Effector memory CD4-positive, alpha-beta T cell (primary cell): ENCODE measurements around the gene MACROH2A2.

Experiments
- DNase-seq, 3 donors: peaks; one replicate each; pipeline ENCODE4 v3.0.0-alpha.2; 2020
- H3K27ac ChIP-seq: 2 replicates; pipeline ENCODE4 v1.7.0; 2013; ENCODE audit warnings: mild to moderate bottlenecking, low read length, moderate library complexity; ENCODE audit not compliant: insufficient read depth, poor library complexity, severe bottlenecking
- H3K27me3 ChIP-seq: replicated peaks from 2 replicates; pipeline ENCODE4 v1.7.0; 2013; ENCODE audit warnings: mild to moderate bottlenecking, low read length; ENCODE audit not compliant: insufficient read depth, control insufficient read depth, poor library complexity, severe bottlenecking
- H3K36me3 ChIP-seq: 2 replicates; pipeline ENCODE4 v1.7.0; 2013; ENCODE audit warnings: mild to moderate bottlenecking, low read length, moderate library complexity; ENCODE audit not compliant: control insufficient read depth, insufficient read depth
- H3K4me1 ChIP-seq: 2 replicates; pipeline ENCODE4 v1.7.0; 2013; ENCODE audit warnings: low read length, mild to moderate bottlenecking; ENCODE audit not compliant: control insufficient read depth, insufficient read depth, poor library complexity, severe bottlenecking
- H3K4me3 ChIP-seq: 2 replicates; pipeline ENCODE4 v1.7.0; 2013; ENCODE audit warnings: low read length, low read depth, mild to moderate bottlenecking; ENCODE audit not compliant: insufficient read depth, poor library complexity, severe bottlenecking
- H3K9me3 ChIP-seq: 2 replicates; pipeline ENCODE4 v1.7.0; 2013; ENCODE audit warnings: mild to moderate bottlenecking, low read length, moderate library complexity; ENCODE audit not compliant: control insufficient read depth

The MACROH2A2 gene

DNA sequence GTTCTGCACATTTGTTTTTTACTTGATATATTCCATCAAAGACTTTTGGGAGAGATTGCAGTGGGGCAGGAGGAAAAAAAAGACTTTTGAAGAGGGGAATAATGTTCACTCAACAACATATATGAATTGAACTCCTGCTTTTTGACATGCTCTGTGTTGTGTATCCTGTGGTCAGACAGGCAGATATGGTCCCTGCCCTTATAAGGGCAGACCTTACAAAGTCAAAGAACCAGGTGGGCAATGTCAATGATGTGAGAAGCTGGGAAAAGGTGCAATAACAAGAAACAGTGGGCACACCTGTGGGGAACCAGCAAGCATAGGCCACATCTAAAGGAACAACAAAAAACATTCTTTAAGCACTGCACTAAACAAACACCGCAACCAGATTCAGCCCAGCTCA is 71.8 kb downstream of the MACROH2A2 start:
- Histone ChIP-seq H3K27ac (no peak overlapping the region), H3K4me1 (no peaks in the 10 kb centered on the region), H3K4me3 (no peak overlapping the region), H3K27me3 (no peaks in the 10 kb centered on the region), H3K36me3 (no peaks in the 10 kb centered on the region), H3K9me3 (no peaks in the 10 kb centered on the region)
- no peak for DNase-seq

DNA sequence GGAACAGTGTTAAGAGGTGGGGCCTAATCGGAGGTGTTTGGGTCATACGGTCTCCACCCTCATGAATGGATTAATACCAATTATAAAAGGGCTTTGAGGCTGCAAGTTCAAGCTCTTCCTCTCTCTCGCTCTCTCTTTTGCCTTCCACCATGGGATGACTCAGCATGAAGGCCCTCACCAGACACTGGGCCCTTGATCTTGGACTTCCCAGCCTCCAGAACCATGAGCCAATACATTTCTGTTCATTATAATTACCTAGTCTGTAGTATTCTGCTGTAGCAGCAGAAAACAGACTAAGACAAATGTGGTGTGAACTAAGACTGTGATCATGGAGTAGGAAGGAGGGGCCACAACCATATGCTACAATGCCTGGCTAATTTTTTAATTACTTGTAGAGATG is 72.3 kb downstream of the MACROH2A2 start:
- H3K36me3 ChIP-seq: no peaks in the 10 kb centered on the region
- no peak overlapping the region for H3K4me3 ChIP-seq
- DNase-seq: no peak
- H3K9me3 ChIP-seq: no peaks in the 10 kb centered on the region
- H3K27me3 ChIP-seq: no peaks in the 10 kb centered on the region
- no peak overlapping the region for H3K27ac ChIP-seq
- H3K4me1 ChIP-seq: no peaks in the 10 kb centered on the region

DNA sequence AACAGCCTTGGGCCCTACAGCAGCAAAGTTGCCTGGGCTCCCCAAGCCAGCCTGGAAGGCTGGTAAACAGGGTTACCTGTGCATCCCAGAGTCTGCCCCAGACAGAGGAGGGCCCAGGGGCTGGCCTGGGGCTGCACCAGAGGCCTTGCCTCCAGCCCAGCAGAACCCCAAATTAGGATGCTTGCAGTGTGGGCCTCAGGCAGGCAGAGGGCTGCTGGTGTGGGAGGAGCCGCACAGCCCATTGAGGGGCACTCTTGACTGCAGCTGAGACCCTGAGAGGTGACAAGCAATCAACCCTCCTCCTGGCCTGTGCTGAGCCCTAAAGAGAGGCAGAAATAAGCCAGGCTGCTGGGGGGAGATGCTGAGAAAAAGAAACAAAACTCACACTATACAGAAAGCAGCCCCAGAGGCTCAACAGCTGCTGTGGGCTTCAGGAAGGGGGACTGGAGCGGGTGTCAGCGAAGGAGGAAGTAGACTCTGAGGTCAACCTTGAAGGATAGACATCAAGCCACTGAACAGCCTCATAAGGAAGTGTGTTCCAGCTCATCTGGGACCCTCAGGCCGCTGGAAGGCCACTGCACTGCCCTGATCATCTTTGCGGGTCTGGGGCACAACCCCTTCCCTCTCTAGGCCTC is 73.4 kb downstream of the MACROH2A2 start:
- Histone ChIP-seq H3K36me3 (no peaks in the 10 kb centered on the region), H3K9me3 (no peaks in the 10 kb centered on the region), H3K4me3 (no peak overlapping the region), H3K4me1 (no peaks in the 10 kb centered on the region), H3K27me3 (no peaks in the 10 kb centered on the region), H3K27ac (no peak overlapping the region)
- no peak for DNase-seq

DNA sequence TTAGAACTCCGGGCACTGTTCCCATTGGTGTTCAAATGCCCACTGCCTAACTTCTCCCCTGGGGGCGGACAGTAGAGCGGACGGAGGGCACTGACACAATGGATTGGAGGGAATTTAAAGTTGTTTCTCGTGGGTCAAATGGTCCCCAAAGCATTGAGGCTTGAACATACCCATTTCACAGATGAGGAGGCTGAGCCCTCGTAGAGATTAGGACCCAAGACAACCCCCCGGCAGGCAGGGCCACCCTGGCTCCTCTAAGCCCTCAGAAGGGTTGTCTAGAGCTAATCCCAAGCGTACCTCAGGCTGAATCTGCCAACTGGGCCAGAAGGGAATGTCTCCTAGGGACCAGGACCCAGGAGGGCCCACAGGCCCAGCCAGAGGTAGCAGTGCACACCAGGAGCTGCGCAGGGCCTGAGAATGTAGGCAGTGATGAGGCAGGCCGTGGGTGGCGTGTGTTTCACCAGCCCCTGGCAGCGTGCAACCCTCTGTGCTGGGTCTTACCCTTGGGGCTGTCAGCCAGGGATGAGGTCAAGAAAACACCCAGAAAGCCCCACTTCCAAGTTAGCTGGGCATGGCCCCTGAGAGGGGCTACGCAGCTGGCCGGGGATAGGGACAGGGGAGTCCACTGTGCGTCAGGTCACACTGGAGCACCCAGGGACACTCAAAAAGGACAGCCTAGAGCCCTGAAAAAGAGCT is 74.2 kb downstream of the MACROH2A2 start:
- Histone ChIP-seq H3K27ac (no peak overlapping the region), H3K4me3 (no peak overlapping the region)

DNA sequence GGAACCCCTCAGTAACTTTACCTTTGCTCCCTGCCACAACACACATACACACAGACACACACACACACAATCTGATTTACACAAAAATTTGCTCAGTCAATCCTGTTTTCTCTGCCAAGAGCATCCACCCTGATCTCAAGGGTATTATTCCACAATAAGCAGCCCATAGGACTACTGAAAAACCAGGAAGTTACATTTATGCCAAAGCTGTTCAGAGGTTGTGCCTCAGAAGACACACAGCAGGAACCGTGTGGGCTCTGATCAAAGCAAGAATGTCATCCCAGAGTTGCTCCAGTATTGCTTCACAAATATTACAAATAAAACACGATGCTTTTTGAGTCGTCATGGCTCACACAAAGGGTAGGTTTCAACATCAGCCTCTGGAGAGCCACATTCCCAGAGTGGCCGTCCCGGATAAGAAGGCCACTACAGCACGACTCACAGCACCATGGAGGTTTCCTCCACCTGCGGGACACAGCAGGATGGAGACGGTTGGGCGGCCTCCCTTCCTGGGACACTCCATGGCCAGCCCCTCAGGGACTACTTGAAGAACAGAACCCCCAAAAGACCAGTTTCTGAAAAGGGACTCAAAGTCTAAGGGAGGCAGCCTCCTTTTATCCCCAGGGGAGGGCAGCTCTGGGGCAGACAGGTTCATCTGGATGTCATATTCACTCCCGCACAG is 78.4 kb downstream of the MACROH2A2 start:
- Histone ChIP-seq H3K27ac (no peak overlapping the region), H3K36me3 (no peaks in the 10 kb centered on the region), H3K4me1 (peaks cover 9% of the 10 kb centered on the region), H3K27me3 (no peaks in the 10 kb centered on the region), H3K4me3 (no peak overlapping the region), H3K9me3 (no peaks in the 10 kb centered on the region)
- DNase-seq: no peak

More for the DNA sequence above, 74.2 kb downstream of the MACROH2A2 start:
- Histone ChIP-seq H3K4me1 (no peaks in the 10 kb centered on the region), H3K27me3 (no peaks in the 10 kb centered on the region), H3K36me3 (no peaks in the 10 kb centered on the region), H3K9me3 (no peaks in the 10 kb centered on the region)
- DNase-seq: no peak

DNA sequence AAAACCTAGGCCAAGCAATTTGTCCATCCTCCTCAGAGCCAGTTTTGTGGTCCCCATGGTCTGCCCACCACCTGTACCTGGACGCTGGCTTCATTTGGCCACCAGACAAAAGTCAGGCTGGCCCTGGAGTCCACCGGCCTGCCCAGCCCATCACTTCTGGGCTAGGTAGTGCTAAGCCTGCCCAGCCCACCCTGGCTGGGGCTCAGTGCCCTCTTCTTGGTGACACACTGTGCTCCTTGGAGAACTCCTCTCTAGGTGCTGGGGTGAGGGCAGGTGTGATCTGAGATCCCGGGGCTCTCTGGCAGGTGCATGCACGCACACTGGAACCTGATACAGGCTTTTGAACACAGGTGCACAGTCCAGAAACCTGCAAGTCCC is 78.9 kb downstream of the MACROH2A2 start:
- H3K27ac ChIP-seq: no peak overlapping the region
- H3K27me3 ChIP-seq: no peaks in the 10 kb centered on the region
- no peak overlapping the region for H3K4me3 ChIP-seq
- no peaks in the 10 kb centered on the region for H3K9me3 ChIP-seq
- H3K36me3 ChIP-seq: no peaks in the 10 kb centered on the region
- H3K4me1 ChIP-seq: peaks cover 9% of the 10 kb centered on the region
- no peak for DNase-seq

DNA sequence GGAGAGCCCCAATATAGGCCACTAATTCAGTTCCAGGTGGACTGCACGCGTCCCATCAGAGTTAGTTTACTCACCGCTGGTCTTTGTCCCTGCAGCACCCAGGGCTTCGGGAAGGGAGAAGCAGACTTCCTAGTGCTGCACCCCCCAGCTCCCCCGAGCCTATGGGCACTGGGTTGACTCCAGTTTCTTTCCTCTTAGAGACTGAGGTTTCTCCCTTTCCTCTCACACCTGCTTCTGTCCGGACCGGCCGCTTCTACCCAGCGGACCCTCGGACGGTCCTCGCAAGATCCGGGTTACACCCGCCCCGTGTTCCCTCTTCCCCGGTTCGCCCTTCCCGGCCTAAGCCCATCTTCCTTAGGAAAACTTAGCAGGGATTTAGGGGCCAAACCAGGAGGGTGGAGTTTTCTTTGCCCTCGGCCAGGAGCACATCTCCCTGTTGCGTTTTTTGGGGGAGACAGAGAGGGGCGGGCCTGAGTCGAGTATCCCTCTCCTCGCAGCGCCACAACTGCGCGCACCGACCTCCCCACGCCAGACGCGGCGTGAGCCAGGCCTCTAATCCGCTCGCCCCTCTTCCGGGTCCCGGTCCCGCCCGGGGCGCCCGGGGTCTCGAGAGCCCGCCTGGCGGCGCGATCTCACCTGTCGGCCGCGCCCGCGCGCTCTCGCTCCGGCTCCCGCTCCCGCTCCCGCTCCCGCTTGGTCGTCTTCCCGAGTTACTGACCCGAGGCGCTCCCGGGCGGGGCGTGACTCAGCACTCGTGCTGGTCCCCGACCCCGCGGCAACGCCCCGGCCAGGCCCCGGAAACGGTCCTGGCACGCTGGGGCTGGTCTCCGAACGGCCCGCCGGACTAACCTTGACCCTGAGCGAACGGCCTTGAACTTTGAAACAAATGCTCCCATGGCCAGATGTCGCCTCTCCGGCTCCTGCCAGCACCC is 79.7 kb downstream of the MACROH2A2 start, which contains the start of gene AIFM2:
TSS of gene AIFM2 (minus strand) at position 728 of the 932 bp plus-strand sequence. CDS start 8,741 bp downstream, outside the sequence.
- no peak for DNase-seq
- Histone ChIP-seq H3K4me3 (peak within 1 kb of the TSS; percentile 62), H3K4me1 (peaks cover 9% of the 10 kb centered on the region), H3K27ac (no peak within 1 kb of the TSS), H3K36me3 (no peaks in the 10 kb centered on the region), H3K9me3 (no peaks in the 10 kb centered on the region), H3K27me3 (no peaks in the 10 kb centered on the region)

DNA sequence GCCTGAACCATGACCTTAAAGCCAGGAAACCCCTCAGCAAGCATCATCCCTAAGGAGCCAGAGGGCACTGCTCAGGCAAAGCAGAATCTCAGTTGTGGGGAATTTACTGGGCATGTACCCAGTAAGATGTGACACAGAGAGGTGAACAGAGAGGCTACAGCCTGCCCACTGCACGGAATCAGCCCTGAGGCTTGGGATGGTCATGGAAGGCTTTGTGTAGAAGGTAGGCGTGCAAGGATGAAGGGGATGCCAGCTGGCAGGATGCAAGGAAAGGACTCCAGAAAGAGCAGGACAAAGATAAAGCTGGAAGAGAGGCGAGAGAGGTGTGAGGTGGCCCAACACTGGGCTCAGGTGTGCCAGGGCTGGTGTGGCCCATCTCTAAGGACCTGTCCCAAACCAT is 82.4 kb downstream of the MACROH2A2 start:
- Histone ChIP-seq H3K27me3 (no peaks in the 10 kb centered on the region), H3K4me3 (no peak overlapping the region), H3K36me3 (peaks cover 11% of the 10 kb centered on the region), H3K9me3 (no peaks in the 10 kb centered on the region), H3K27ac (no peak overlapping the region), H3K4me1 (peaks cover 9% of the 10 kb centered on the region)
- no peak for DNase-seq

DNA sequence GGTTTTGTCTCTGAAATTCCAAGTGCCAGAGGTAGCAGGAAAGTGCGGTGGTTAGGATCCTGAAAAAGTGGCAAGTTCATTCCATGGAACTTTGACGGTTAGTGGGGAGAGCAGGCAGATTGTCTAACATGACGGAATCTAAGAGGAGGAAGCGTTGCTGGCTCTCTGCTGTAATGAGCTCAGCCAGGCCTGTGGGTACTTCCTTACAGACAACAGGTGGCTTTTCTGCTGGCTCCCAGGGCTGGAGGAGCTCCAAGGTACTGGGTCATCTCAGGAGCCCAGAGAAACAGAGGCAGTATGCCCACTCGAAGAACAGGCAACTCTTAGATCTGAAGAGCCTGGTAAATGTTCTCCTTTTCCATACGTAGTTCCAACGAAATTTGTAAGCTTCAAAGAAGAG is 83.0 kb downstream of the MACROH2A2 start:
- Histone ChIP-seq H3K4me3 (no peak overlapping the region), H3K36me3 (peaks cover 12% of the 10 kb centered on the region), H3K27me3 (no peaks in the 10 kb centered on the region), H3K27ac (no peak overlapping the region), H3K4me1 (peaks cover 9% of the 10 kb centered on the region), H3K9me3 (no peaks in the 10 kb centered on the region)
- DNase-seq: no peak
